Raji (cell line): ENCODE measurements around the gene ITGB4.

ENCODE experiments used
- POLR2A ChIP-seq: IDR thresholded peaks from 2 replicates; pipeline ENCODE4 v1.6.1; 2011; ENCODE audit warnings: low read depth, low read length, control low read depth; ENCODE audit not compliant: insufficient read depth

Gene ITGB4

DNA sequence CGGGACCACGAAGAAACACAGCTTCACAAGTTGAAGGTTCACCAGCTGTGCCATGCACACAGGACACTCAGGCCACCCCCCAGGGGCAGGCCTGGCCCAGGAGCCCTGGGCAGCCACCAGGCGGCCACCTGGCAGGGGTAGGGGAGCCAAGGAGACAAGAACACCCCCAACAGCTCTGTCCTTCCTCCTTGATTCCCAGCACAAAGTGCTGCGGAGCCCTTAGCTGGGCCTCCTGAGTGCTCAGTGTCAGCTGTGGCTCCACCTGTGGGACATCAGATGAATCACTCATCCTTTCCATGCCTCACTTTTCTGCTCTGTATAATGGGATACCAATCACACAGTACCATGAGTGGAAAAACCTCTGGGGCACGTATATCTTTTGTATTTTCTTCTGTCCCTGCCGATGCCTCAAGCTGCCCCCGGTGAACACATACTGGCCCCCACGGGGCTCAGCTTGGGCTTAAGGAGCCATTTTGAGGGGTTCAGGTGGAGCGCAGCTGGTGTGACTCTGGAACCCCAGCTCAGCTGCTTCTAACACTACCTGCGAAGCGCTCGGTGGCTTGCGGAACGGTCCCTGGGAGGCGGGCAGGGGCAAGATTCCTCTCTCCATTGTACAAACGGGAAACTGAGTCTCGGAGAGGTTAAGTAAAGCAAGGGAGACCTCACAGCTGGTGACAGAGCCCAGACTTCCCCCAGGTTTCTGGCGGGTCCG, 31.7 kb downstream of the ITGB4 start:
- no peak for TF ChIP-seq POLR2A

DNA sequence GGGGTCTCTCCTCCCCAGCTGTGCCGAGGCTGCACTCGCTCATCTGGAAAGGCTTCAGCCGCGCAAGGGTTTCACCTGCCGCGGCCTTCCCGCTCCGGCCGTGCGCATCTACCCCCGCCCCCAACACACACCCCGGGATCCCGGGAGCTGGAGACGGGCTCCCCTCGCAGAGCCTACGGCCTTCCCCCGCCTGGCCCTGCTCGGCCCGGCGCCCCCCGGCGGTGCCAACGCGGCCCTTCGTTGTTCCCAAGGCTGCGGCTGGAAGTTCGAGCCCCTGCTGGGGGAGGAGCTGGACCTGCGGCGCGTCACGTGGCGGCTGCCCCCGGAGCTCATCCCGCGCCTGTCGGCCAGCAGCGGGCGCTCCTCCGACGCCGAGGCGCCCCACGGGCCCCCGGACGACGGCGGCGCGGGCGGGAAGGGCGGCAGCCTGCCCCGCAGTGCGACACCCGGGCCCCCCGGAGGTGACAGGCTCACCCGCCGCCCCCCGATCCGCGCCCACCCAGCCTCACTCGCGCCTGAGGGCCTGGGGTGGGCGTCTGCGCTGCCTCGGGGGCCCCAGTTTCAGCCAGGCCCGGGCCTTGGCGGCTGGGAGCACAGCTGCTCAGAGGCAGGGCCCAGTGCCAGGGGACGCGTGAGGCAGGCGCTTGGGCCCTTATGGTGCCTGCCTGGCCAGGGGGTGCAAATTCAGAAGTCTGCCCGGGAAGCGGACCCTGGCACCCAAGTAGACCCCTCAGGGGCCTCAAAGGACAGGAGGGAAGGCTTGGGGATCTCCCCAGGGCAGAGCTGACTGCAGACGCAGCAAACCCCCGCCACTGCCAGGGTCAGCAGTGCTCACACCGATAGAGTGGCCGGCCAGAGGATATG, 32.5 kb downstream of the ITGB4 start:
- TF ChIP-seq POLR2A: peak; percentile 45

DNA sequence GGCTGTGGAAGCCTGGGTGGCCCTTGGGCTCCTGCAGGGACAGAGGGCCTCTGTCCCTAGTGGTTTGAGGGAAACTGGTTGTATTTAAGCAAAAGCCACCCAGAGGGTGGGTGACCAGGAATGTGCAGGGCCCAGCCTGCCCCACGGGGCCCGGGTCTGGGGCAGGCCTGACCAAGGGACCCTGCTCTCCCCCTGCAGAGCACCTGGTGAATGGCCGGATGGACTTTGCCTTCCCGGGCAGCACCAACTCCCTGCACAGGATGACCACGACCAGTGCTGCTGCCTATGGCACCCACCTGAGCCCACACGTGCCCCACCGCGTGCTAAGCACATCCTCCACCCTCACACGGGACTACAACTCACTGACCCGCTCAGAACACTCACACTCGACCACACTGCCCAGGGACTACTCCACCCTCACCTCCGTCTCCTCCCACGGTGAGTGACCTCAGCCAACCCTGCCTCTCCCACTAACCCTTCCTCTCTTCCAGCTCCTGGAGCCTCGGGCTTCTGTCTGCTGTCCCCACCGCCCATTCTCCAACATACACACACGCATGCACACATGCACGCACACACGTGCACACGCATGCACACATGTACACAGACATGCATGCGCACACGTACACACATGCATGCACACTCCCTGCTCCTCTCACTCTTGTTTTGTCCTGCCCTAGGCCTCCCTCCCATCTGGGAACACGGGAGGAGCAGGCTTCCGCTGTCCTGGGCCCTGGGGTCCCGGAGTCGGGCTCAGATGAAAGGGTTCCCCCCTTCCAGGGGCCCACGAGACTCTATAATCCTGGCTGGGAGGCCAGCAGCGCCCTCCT, 33.3 kb downstream of the ITGB4 start:
- peak; percentile 34; the same call in 1 of the 2 replicates for TF ChIP-seq POLR2A

DNA sequence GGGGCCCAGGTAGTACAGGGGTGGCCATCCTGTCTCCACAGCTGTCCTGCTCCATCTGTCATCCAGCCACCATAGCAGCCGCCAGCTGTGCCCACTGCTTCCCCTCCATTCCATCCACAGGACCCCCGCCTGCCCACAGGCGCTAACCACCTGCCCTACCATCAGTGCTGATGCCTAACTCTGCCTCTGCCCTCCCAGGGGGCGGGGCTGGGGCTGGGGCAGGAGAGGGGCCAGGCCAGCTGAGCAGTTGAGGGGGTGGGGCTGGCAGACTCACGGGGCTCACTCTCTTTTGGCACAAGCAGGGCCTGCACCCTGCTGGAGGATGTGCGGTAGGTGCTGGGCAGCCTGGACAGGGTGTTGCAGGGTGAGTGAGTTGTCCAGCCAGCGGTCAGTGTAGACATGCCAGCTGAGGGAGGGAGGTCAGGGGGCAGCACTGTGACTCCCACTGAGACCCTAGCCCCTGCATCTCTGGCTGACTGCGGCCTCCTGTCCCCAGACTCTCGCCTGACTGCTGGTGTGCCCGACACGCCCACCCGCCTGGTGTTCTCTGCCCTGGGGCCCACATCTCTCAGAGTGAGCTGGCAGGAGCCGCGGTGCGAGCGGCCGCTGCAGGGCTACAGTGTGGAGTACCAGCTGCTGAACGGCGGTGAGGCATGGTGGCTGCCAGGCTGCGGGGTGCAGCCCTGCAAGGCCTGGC, 34.1 kb downstream of the ITGB4 start:
- no peak for TF ChIP-seq POLR2A

DNA sequence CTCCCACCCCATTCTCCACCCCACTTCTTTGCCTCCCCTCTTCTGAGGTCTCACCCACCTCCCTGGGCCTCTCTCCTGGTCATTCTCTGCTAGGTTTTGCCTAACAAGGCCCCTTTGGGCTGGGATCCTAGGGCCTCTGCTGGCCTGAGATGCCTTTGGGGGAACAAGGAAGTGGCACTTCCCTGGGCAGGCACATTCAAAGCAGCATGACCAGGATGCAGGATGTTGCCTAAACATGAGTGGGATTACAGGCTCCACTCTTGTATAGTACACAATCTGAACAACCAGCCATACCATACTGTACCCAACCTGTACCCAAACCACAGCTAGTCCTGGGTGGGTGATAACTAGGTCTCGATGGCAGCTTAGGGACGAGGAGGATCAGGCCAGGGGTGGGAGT, 34.7 kb downstream of the ITGB4 start:
- no peak for TF ChIP-seq POLR2A

DNA sequence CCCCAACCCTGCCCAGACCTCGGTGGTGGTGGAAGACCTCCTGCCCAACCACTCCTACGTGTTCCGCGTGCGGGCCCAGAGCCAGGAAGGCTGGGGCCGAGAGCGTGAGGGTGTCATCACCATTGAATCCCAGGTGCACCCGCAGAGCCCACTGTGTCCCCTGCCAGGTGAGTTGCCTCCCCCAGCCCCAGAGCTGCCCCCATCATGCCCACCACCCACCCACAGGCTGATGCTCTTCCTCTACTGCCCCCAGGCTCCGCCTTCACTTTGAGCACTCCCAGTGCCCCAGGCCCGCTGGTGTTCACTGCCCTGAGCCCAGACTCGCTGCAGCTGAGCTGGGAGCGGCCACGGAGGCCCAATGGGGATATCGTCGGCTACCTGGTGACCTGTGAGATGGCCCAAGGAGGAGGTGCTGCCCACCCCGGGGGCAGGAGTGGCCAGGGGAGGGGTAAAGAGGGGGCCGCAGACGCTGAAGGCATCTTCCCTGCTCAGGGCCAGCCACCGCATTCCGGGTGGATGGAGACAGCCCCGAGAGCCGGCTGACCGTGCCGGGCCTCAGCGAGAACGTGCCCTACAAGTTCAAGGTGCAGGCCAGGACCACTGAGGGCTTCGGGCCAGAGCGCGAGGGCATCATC, 35.3 kb downstream of the ITGB4 start:
- TF ChIP-seq POLR2A: no peak

DNA sequence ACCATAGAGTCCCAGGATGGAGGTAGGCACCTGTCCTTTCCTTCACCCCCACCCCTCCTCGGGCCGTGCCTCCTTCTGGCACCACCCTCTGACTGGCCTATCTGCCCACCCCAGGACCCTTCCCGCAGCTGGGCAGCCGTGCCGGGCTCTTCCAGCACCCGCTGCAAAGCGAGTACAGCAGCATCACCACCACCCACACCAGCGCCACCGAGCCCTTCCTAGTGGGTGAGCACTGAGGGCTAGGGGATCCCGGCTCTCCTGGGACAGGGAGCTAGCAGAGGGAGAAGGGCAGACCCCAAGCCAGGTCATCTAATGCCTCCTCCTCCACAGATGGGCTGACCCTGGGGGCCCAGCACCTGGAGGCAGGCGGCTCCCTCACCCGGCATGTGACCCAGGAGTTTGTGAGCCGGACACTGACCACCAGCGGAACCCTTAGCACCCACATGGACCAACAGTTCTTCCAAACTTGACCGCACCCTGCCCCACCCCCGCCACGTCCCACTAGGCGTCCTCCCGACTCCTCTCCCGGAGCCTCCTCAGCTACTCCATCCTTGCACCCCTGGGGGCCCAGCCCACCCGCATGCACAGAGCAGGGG, 35.9 kb downstream of the ITGB4 start:
- TF ChIP-seq POLR2A: no peak

DNA sequence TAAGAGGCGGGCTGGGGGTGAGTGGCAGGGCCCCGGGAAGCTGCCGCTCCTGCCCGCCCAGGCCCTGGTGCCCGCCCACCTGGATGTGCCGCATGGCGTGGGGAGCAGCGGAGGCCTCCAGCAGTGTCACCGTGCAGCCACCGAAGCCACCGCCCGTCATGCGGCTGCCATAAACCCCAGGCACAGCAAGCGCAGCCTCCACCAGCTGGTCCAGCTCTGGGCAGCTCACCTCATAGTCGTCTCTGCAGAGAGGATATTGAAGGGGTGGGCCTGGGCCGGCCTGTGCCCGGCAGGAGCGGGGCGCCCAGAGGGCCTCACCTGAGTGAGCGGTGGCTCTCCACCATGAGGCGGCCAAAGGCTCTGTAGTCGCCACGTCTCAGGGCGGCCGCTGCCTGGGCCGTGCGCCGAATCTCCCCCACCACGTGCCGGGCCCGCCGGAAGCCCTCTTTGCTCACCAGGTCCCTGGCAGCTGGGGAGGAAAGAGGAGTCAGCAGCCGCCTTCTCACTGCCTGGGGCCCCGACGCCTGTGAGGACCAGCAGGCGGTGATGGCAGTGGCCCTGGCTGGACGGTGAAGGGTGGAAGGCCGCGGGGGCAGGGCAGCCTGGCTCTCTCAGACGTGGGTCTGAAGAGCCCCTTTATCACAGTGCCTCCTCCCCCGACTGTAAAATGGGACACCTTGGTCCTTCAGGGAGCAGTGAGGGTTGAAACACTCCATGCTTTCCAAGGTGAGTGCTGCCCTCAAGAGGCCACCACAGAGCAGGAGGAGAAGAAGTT, 37.1 kb downstream of the ITGB4 start:
- no peak for TF ChIP-seq POLR2A

DNA sequence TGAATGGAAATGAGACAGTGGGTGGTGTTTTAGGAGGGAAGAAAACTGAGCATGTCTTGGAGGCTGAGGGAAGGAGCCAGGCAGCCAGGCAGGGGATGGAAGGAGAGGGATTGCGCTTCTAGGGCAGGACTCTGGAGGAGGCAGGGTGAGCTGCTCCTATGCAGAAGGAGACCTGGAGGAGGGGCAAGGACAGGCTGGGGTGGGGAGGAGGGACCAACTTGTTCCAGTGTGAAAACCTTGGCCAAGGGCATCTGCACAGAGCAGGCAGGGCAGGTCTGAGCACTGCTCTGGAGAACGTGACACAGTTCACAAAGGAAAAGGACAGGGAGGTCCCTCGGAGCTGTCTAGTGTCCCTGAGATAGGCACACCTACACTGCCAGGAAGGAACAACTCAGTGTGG, 38.2 kb downstream of the ITGB4 start:
- no peak for TF ChIP-seq POLR2A

DNA sequence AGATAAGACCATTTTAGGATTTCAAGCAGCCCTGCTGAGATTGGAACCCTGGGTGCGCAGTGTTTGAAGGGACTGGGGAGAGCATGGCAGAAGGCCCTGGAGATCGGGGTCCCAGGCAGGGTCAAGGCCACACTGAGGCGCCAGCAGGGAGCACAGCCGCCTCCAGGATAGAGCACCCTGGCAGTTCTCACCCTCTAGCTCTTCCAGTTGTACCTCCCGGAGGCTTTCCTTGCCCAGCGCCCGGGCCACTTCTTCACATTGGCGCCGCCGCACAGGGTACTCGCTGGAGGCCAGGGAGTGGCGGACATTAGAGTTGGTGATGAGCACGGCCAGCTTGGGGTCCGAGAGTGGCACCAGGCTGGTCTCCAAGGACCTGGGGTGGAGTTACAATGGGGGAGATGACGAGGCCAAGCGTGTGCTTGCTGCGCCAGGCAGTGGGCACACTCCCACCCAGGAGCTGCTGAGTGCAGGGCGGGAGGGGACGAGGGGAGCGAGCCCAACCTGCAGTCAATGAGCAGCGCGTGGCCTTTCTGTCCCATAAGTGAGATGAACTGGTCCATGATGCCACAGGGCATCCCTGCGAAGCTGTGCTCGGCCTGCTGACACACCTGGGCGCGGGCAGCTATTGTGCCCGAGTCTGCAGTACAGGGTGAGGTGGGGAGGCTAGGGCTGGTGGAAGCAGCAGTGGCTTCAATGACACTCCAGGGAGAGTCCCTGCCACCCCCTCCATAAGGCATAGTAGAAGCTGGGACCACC, 41.4 kb downstream of the ITGB4 start:
- TF ChIP-seq POLR2A: no peak

DNA sequence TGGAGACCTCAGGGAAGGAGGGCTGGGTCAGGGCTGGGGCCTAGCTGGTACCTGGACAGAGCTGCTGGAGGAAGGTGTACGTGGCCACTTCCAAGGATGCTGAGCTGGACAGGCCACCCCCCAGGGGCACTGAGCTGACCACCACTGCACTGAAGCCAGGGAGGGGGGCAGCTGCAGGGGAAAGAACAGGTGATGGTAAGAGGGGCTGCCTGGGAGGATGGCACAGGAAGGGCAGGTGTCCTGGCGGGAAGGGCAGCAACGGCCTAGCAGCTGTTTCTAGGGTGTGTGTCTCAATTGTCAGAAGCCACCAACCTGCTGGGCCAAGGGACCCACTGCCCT, 42.0 kb downstream of the ITGB4 start:
- TF ChIP-seq POLR2A: no peak

DNA sequence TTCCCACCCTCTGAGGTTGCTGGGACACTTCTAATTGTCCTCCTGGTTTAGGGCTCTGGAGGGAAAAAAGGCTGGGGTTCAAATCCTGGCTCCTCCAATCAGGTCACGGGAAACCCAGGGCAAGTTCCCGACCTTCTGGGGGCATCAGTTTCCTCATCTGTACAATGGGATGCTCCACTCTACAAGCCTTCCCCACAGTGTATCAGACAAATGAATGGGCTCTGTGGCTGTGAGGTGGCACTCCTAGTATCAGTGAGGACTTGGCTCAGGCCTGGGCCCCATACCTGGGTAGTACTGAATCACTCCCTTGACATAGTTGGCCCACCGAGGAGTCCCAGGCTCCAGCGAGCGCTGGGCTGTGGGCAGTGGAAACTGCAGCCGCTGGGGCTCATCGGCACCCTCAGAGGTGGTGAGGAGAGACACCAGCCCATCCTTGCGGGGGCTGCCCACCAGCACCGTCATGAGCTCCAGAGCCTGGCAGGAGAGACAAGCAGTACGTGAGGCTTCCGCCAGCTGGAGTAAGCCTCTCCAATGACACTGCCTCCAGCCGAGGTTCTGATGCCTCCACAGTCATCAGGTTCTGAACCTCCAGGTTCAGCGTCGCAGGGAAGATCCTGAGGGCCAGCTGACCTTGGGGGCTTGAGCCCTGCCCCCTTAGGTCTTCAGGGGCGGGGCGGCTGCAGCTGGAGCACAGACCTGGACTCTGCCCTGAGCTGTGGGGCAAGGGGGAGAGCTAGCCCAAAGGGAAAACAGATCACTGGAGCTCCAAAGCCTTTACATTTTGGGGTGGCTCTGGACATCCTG, 42.6 kb downstream of the ITGB4 start:
- no peak for TF ChIP-seq POLR2A

DNA sequence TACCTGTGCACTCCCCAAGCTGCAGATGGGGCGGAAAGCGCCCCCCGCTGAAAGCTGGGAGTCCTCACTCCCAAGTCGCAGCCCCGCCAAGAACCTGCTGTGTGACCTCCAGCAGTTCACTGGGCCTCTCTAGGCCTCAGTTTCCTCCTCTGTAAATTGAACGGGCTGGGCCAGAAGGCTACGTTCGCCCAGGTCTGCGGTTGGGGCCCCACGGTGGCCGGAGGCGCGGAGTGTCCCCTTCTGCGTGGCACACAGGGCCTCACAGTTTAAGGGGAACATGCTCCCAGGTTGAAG, 43.1 kb downstream of the ITGB4 start:
- TF ChIP-seq POLR2A: no peak
